Spleen (tissue), 11 donors: Measurements from ENCODE around the gene ITSN1. TPM values are rescaled to one million over a fixed set of nuclear protein-coding genes. Genes with fewer than 3 reads are reported as not detected.
A peak's percentile ranks its signal among the peaks of the same experiment; 100 is the strongest.
"Not testable (repeated sequence)": the region's sequence is repeated elsewhere in the genome, so short reads cannot be mapped to it uniquely, and the experiment has no call there.

Experiments
- DNase-seq: peaks from one replicate; pipeline ENCODE4 v3.0.0-alpha.2; 2020
- H3K27ac ChIP-seq, 8 donors: fragments of 200-600 bp; sonication (generic) in 7 of 8; 1 replicate in 4 of 8; 2 replicates in 4 of 8; pipeline versions ENCODE4 v1.5.0 to v1.8.0; 2016 to 2021; ENCODE audit warnings: inconsistent platforms in 4 of 8, mild to moderate bottlenecking in 4 of 8, moderate library complexity in 1 of 8
- H3K27me3 ChIP-seq, 7 donors: fragments of 200-600 bp; sonication (generic) in 6 of 7; replicated peaks in 1 of 7; 1 replicate in 4 of 7; 2 replicates in 3 of 7; pipeline versions ENCODE4 v1.5.0 to v1.8.0; 2016 to 2021; ENCODE audit warnings: inconsistent platforms in 3 of 7, mild to moderate bottlenecking in 1 of 7
- H3K36me3 ChIP-seq, 6 donors: fragments of 200-600 bp; sonication (generic) in 5 of 6; 1 replicate in 4 of 6; 2 replicates in 2 of 6; pipeline versions ENCODE4 v1.5.0 to v1.8.0; 2016 to 2021; ENCODE audit warnings: inconsistent platforms in 2 of 6
- H3K4me1 ChIP-seq, 6 donors: fragments of 200-600 bp; sonication (generic) in 5 of 6; 1 replicate in 3 of 6; 2 replicates in 3 of 6; pipeline versions ENCODE4 v1.5.0 to v1.8.0; 2016 to 2021; ENCODE audit warnings: inconsistent platforms in 3 of 6
- H3K4me3 ChIP-seq, 8 donors: fragments of 200-600 bp; sonication (generic) in 7 of 8; 1 replicate in 4 of 8; 2 replicates in 4 of 8; pipeline versions ENCODE4 v1.5.0 to v1.8.0; 2016 to 2021; ENCODE audit warnings: inconsistent platforms in 4 of 8, mild to moderate bottlenecking in 4 of 8, moderate library complexity in 2 of 8
- H3K9me3 ChIP-seq, 8 donors: fragments of 200-600 bp; sonication (generic) in 7 of 8; 1 replicate in 4 of 8; 2 replicates in 4 of 8; pipeline versions ENCODE4 v1.5.0 to v1.8.0; 2016 to 2021; ENCODE audit warnings: inconsistent platforms in 4 of 8
- CTCF ChIP-seq, 11 experiments: fragments of 200-600 bp in 7 of 11; fragments of 450-650 bp in 4 of 11; sonication (generic) in 4 of 11; IDR thresholded peaks in 8 of 11; conservative IDR thresholded peaks in 3 of 11; 1 replicate in 7 of 11; 2 replicates in 4 of 11; pipeline versions ENCODE4 v1.4.0 to v1.8.0; 2016 to 2021; ENCODE audit warnings: antibody characterized with exemption in 11 of 11, inconsistent platforms in 4 of 11, mild to moderate bottlenecking in 1 of 11
- POLR2A ChIP-seq, 3 donors: fragments of 450-650 bp; IDR thresholded peaks; one replicate each; pipeline ENCODE4 v1.5.1; 2017; ENCODE audit warnings: antibody characterized with exemption in 3 of 3, mild to moderate bottlenecking in 1 of 3
- POLR2AphosphoS5 ChIP-seq, 3 donors: sonication (generic); formaldehyde crosslinking; IDR thresholded peaks; one replicate each; pipeline ENCODE4 v1.5.1; 2017; ENCODE audit warnings: antibody characterized with exemption in 3 of 3
- WGBS, 5 donors: extraction: QIAGEN DNeasy Blood & Tissue Kit in 3 of 5; methylation state at CpG; one replicate each; pipeline versions ENCODE4 v1.1.5 to v1.1.7; 2013 to 2018; 5-methylcytosine and 5-hydroxymethylcytosine counted together
- intact Hi-C: fragments of 100-400 bp; cut with DNase I; formaldehyde crosslinking; loops from one replicate; pipeline ENCODE4 v1.15.0; 2023; ENCODE audit warnings: low total_unique reads
- polyA plus RNA-seq, 3 donors: library from polyadenylated mRNA; stranded (reverse); fragments of 200-250 nt; gene quantifications; one replicate each; pipeline ENCODE4 v1.2.1, GENCODE V29; 2013
- total RNA-seq, 7 donors: library from RNA; depleted of rRNA in 3 of 7; stranded (reverse); fragments of >200 nt in 3 of 7; fragmentation: NEBNext Ultra II Directional in 4 of 7; extraction: Animal tissue kit (Norgen Biotek cat#: 25700) in 4 of 7; gene quantifications; one replicate each; pipeline versions ENCODE4 v1.1.0 to v1.2.1, GENCODE V29; 2016 to 2021
- donor health status: healthy with polysubstance abuse.
- donor health status: DM: no; HTN: no; CAD: no; lungs with moderate emphysema.
- donor health status: DM: no; HTN: no; CAD: no.
- donor health status: Bipolar disorder and iron deficiency.
- donor health status: healthy.
- donor health status: DM: no; HTN: no; CAD: no.
- donor health status: DM: yes; HTN: yes; CAD: no.

ITSN1 gene
- total and polyA plus RNA-seq, 10 donors: 4.1 to 89.0 (median 42.6) TPM

- intact Hi-C loops: no loop called here
- DNase-seq: no peak
- H3K36me3 ChIP-seq: peaks cover 0 to 88% (median 36%) of the 10 kb centered on the region in 6 donors
Observed at GRCh38 chr21:33622253-33622652, 20.0 kb upstream of the ITSN1 start.

GRCh38 chr21:33626151-33626550 is 16.1 kb upstream of the ITSN1 start:
- intact Hi-C loops, H3K4me3 ChIP-seq, H3K27ac ChIP-seq, H3K9me3 ChIP-seq, DNase-seq, H3K4me1 ChIP-seq, H3K27me3 ChIP-seq: not testable (repeated sequence)
- H3K36me3 ChIP-seq: peaks cover 0 to 92% (median 39%) of the 10 kb centered on the region in 6 donors
- 93 to 99% (median 96%) methylated on average over 7 of the region's 7 CpGs for WGBS, 5 donors

More at GRCh38 chr21:33622253-33622652, 20.0 kb upstream of the ITSN1 start:
- TF ChIP-seq POLR2AphosphoS5 (IDR thresholded peaks at IDR 0.05) (no peak), POLR2A (IDR thresholded peaks at IDR 0.05) (no peak), CTCF (IDR thresholded peaks at IDR 0.05 in 8 of 11, conservative IDR thresholded peaks at IDR 0.05 in 3 of 11) (no peak)
- Histone ChIP-seq H3K4me1 (peaks cover 0 to 3% (median 0%) of the 10 kb centered on the region in 6 donors), H3K9me3 (no peaks in the 10 kb centered on the region), H3K27ac (no peak overlapping the region), H3K27me3 (no peaks in the 10 kb centered on the region), H3K4me3 (no peak overlapping the region)

- DNase-seq: no peak
- H3K9me3 ChIP-seq: no peaks in the 10 kb centered on the region
- WGBS, 5 donors: 93 to 98% (median 97%) methylated on average over 2 of the region's 2 CpGs
- no peaks in the 10 kb centered on the region for H3K27me3 ChIP-seq
- peaks cover 0 to 43% (median 21%) of the 10 kb centered on the region in 6 donors for H3K36me3 ChIP-seq
- TF ChIP-seq POLR2AphosphoS5 (IDR thresholded peaks at IDR 0.05) (no peak), CTCF (IDR thresholded peaks at IDR 0.05 in 8 of 11, conservative IDR thresholded peaks at IDR 0.05 in 3 of 11) (no peak), POLR2A (IDR thresholded peaks at IDR 0.05) (no peak)
- H3K4me3 ChIP-seq: no peak overlapping the region
- H3K4me1 ChIP-seq: peaks cover 0 to 27% (median 6%) of the 10 kb centered on the region in 6 donors
- intact Hi-C loops: no loop called here
- H3K27ac ChIP-seq: no peak overlapping the region
Observed at GRCh38 chr21:33634254-33634653, 8.0 kb upstream of the ITSN1 start.

- intact Hi-C loops: no loop called here
- 27 to 31% (median 29%) methylated on average over 18 of the region's 18 CpGs for WGBS, 5 donors
- DNase-seq: no peak
- Histone ChIP-seq H3K9me3 (no peaks in the 10 kb centered on the region), H3K27me3 (peaks cover 0 to 26% (median 3%) of the 10 kb centered on the region in 7 donors), H3K36me3 (no peaks in the 10 kb centered on the region), H3K27ac (peak overlapping the region; percentile 79 to 94 (median 91)), H3K4me1 (peaks cover 3 to 76% (median 39%) of the 10 kb centered on the region in 6 donors), H3K4me3 (peak overlapping the region; percentile 69 to 100 (median 94))
- TF ChIP-seq POLR2A (IDR thresholded peaks at IDR 0.05) (no peak), POLR2AphosphoS5 (IDR thresholded peaks at IDR 0.05) (no peak), CTCF (IDR thresholded peaks at IDR 0.05 in 8 of 11, conservative IDR thresholded peaks at IDR 0.05 in 3 of 11) (no peak)
Observed at GRCh38 chr21:33640697-33641351, 1.5 kb upstream of the ITSN1 start.
